Transverse colon (tissue), 4 donors: ENCODE data around the gene OTUB1. TPM values are rescaled to one million over a fixed set of nuclear protein-coding genes. Genes with fewer than 3 reads are reported as not detected.
"Not testable (repeated sequence)": the region's sequence is repeated elsewhere in the genome, so short reads cannot be mapped to it uniquely, and the experiment has no call there.

ENCODE experiments used
- DNase-seq: peaks from one replicate; pipeline ENCODE4 v3.0.0-alpha.2; 2019
- H3K27ac ChIP-seq, 4 donors: fragments of 200-600 bp; sonication (generic); 2 replicates each; pipeline ENCODE4 v1.5.1; 2016 to 2018; ENCODE audit warnings: inconsistent platforms in 4 of 4
- H3K27me3 ChIP-seq: fragments of 200-600 bp; sonication (generic); 2 replicates; pipeline ENCODE4 v1.5.1; 2017; ENCODE audit warnings: inconsistent platforms
- H3K36me3 ChIP-seq, 4 donors: fragments of 200-600 bp; sonication (generic); 2 replicates each; pipeline ENCODE4 v1.5.1; 2017 to 2019; ENCODE audit warnings: inconsistent platforms in 4 of 4
- H3K4me1 ChIP-seq, 4 donors: fragments of 200-600 bp; sonication (generic); 2 replicates each; pipeline ENCODE4 v1.5.1; 2017 to 2020; ENCODE audit warnings: inconsistent platforms in 4 of 4
- H3K4me3 ChIP-seq, 4 donors: fragments of 200-600 bp; sonication (generic); 1 replicate in 1 of 4; 2 replicates in 3 of 4; pipeline versions ENCODE4 v1.5.1 to v1.6.1; 2017 to 2019; ENCODE audit warnings: inconsistent platforms in 4 of 4
- H3K9me3 ChIP-seq, 2 donors: fragments of 200-600 bp; sonication (generic); 2 replicates each; pipeline ENCODE4 v1.5.1; 2017 to 2019; ENCODE audit warnings: inconsistent platforms in 2 of 2
- EP300 ChIP-seq: sonication (generic); formaldehyde crosslinking; IDR thresholded peaks from one replicate; pipeline ENCODE4 v1.6.1; 2017; ENCODE audit warnings: antibody characterized with exemption, low read depth
- POLR2A ChIP-seq: fragments of 450-650 bp; IDR thresholded peaks from one replicate; pipeline ENCODE4 v1.6.1; 2016; ENCODE audit warnings: antibody characterized with exemption, mild to moderate bottlenecking, moderate library complexity
- POLR2AphosphoS5 ChIP-seq, 3 donors: sonication (generic); formaldehyde crosslinking; IDR thresholded peaks; one replicate each; pipeline ENCODE4 v1.6.1; 2016; ENCODE audit warnings: antibody characterized with exemption in 3 of 3
- WGBS, 2 donors: methylation state at CpG; one replicate each; pipeline ENCODE4 v1.1.5; 2018; ENCODE audit warnings: low coverage in 1 of 2; 5-methylcytosine and 5-hydroxymethylcytosine counted together
- in situ Hi-C, 4 donors: fragments of 200-750 bp; cut with MboI; loops; one replicate each; pipeline versions ENCODE4 v1.15.0 to v1.15.1; 2017; ENCODE audit warnings: low sequenced_read_pairs in 3 of 4, low pct_ligation_motif_present in 1 of 4, low pct_unique_long_range_greater_than_20kb in 1 of 4
- intact Hi-C: fragments of 100-400 bp; cut with DNase I; formaldehyde crosslinking; loops from one replicate; pipeline ENCODE4 v1.15.1; 2023; ENCODE audit warnings: low total_unique reads
- total RNA-seq, 4 donors: library from RNA; depleted of rRNA; stranded (reverse); fragments of >200 nt; gene quantifications; one replicate each; pipeline ENCODE4 v1.1.0, GENCODE V29; 2016
- TF ChIP-seq, protein P1 (sequence below), 5 experiments: fragments of 200-600 bp in 3 of 5; fragments of 450-650 bp in 2 of 5; sonication (generic) in 3 of 5; IDR thresholded peaks; 1 replicate in 2 of 5; 2 replicates in 3 of 5; pipeline ENCODE4 v1.5.1; 2016 to 2017; ENCODE audit warnings: antibody characterized with exemption in 5 of 5, inconsistent platforms in 3 of 5, mild to moderate bottlenecking in 2 of 5, moderate library complexity in 1 of 5

The OTUB1 gene
- total RNA-seq, 4 donors from 2014 or later, result 52.7 to 114 (median 79.4) TPM

DNA sequence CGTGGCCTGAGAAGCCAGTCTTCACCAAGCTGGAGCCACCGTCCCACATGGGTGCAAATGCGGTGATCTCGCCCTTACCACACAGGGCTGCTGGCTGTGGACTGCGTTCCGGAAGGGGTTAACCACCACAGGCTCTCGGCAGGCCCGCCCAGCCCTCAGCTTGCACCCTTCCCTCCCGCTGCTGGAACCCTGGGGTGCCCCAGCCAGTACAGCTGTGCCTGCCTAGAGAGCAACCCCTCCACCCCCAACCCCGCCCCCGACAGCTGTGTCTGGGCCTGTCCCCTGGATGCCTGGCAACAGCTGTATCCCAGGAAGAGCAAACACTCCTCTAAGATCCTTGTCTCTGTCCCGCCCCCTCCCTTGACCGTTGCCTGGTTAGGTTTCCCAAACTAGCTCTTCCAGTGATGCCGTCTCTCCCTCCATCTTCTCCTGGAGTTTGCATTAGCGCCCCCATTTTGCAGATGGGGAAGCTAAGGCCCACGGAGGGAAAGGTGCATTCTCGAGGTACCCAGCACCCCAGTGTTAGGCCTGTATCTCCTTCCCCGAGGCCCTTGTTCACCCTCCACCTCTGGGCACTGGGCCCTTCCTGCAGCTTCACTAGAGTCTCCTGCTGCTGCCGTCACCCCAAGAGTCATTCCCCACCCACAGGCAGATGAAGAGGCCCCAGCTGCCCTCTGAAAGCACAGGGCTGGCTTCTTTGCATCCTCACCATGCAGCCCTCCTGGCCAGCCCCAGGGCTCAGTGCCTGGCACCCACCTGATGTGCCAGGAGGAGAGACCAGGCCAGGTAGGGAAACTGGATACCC is 24.4 kb upstream of the OTUB1 start:
- DNase-seq, result peak; percentile 20
- WGBS, 2 donors, result 44% methylated on average over 19 of the region's 19 CpGs; no CpG with 5 or more reads in 1 of the 2 donors
- Histone ChIP-seq H3K9me3 (no peaks in the 10 kb centered on the region), H3K4me3 (no peak overlapping the region), H3K36me3 (no peaks in the 10 kb centered on the region), H3K4me1 (no peaks in the 10 kb centered on the region), H3K27ac (no peak overlapping the region), H3K27me3 (no peaks in the 10 kb centered on the region)
- in situ Hi-C loops (no loop called here), intact Hi-C loops (no loop called here)
- TF ChIP-seq POLR2A, result no peak
- no peak for TF ChIP-seq POLR2AphosphoS5 (IDR thresholded peaks at IDR 0.05)
- no peak for TF ChIP-seq EP300
- TF ChIP-seq, protein P1, sequence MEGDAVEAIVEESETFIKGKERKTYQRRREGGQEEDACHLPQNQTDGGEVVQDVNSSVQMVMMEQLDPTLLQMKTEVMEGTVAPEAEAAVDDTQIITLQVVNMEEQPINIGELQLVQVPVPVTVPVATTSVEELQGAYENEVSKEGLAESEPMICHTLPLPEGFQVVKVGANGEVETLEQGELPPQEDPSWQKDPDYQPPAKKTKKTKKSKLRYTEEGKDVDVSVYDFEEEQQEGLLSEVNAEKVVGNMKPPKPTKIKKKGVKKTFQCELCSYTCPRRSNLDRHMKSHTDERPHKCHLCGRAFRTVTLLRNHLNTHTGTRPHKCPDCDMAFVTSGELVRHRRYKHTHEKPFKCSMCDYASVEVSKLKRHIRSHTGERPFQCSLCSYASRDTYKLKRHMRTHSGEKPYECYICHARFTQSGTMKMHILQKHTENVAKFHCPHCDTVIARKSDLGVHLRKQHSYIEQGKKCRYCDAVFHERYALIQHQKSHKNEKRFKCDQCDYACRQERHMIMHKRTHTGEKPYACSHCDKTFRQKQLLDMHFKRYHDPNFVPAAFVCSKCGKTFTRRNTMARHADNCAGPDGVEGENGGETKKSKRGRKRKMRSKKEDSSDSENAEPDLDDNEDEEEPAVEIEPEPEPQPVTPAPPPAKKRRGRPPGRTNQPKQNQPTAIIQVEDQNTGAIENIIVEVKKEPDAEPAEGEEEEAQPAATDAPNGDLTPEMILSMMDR (IDR thresholded peaks at IDR 0.05), result no peak

DNA sequence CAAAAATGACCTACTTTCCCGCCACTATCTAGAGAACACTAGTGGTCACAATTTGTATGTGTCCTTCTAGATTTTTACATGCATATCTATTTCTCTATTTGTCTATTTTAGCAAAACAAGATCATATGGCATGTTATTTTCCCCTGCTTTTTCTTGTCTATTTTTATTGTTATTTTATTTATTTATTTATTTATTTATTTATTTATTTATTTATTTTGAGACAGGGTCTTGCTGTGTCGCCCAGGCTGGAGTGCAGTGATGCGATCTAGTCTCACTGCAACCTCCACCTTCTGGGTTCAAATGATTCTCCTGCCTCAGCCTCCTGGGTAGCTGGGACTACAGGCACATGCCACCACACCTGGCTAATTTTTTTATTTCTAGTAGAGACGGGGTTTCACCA is 22.3 kb upstream of the OTUB1 start:
- H3K4me1 ChIP-seq, H3K36me3 ChIP-seq, H3K4me3 ChIP-seq, in situ Hi-C loops, H3K27ac ChIP-seq, H3K9me3 ChIP-seq, DNase-seq, H3K27me3 ChIP-seq, intact Hi-C loops: not testable (repeated sequence)
- 91 to 100% methylated on average over 1 to 4 of the region's 4 CpGs for WGBS, 2 donors

DNA sequence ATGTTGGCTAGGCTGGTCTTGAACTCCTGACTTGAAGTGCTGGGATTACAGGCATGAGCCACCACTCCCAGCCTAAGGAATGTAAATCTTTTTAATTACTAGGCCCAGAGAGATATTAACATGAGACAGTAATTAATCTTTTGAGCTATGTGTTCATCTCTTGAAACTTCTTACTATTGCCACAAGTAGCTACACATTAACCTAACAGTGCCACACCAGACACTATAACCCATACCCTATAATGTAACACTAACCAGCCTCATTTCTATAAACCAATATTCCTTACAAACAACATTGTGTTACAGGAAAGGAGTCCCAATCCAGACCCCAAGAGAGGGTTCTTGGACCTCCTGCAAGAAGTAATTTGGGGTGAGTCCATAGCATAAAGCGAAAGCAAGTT is 19.8 kb upstream of the OTUB1 start:
- Histone ChIP-seq H3K36me3 (no peaks in the 10 kb centered on the region), H3K27ac (no peak overlapping the region), H3K9me3 (no peaks in the 10 kb centered on the region), H3K27me3 (no peaks in the 10 kb centered on the region), H3K4me3 (no peak overlapping the region), H3K4me1 (no peaks in the 10 kb centered on the region)
- intact Hi-C loops, result no loop called here
- no peak for DNase-seq
- in situ Hi-C loops, result no loop called here
- 100% methylated on average over 1 of the region's 1 CpG; no CpG with 5 or more reads in 1 of the 2 donors for WGBS, 2 donors
- TF ChIP-seq EP300 (no peak), POLR2AphosphoS5 (IDR thresholded peaks at IDR 0.05) (no peak), POLR2A (no peak)
- TF ChIP-seq, protein P1 (IDR thresholded peaks at IDR 0.05), result no peak

DNA sequence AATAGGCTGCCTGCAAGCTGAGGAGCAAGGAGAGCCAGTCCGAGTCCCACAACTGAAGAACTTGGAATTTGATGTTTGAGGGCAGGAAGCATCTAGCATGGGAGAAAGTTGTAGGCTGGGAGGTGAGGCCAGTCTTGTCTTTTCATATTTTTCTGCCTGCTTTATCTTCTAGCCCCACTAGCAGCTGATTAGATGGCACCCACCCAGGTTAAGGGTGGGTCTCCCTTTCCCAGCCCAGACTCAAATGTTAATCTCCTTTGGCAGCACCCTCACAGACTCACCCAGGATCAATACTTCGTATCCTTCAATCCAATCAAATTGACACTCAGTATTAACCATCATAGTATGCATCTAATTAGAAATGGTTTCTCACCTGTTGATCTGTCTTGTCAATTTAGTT is 16.8 kb upstream of the OTUB1 start:
- Histone ChIP-seq H3K4me3 (no peak overlapping the region), H3K27me3 (no peaks in the 10 kb centered on the region), H3K9me3 (no peaks in the 10 kb centered on the region), H3K36me3 (no peaks in the 10 kb centered on the region), H3K27ac (no peak overlapping the region), H3K4me1 (peaks cover 0 to 4% (median 2%) of the 10 kb centered on the region in 4 donors)
- 40 to 84% methylated on average over 1 to 2 of the region's 2 CpGs for WGBS, 2 donors
- intact Hi-C loops, result no loop called here
- in situ Hi-C loops, result no loop called here
- TF ChIP-seq, protein P1 (IDR thresholded peaks at IDR 0.05), result no peak
- TF ChIP-seq POLR2A (no peak), EP300 (no peak), POLR2AphosphoS5 (IDR thresholded peaks at IDR 0.05) (no peak)
- no peak for DNase-seq
